ENCODE data around the gene HOXA3.

DNA sequence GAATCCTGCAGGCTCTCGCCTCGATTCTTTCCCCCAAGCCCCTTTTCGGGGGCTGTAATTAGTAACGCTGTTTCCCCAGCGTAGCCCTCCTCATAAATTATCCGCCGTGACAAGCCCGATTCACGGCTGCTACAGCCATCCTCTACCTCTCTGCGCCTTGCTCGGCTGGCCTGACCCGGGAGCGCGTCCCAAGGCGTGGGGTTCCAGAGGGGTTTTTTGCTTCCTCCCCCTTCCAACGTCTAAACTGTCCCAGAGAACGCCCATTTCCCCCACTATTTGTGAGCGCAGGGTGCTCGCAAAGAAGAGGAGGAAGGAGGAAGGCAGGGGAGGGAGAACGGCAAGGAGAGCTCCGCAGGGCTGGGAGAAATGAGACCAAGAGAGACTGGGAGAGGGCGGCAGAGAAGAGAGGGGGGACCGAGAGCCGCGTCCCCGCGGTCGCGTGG is 9.8 kb downstream of the HOXA3 start:
- no peak for TF ChIP-seq CTCF (IDR thresholded peaks at IDR 0.05; ENCODE audit: low read depth, low read length)
- TF ChIP-seq POLR2A (IDR thresholded peaks at IDR 0.05; ENCODE audit: extremely low read depth, insufficient read length) = no peak
- no peak for TF ChIP-seq MAX (IDR thresholded peaks at IDR 0.05; ENCODE audit: low read depth, low read length)
- TF ChIP-seq MYC (IDR thresholded peaks at IDR 0.05; ENCODE audit: low read depth, low read length) = no peak

All from NB4 (cell line).